Vagina (tissue), 2 donors: ENCODE measurements around the gene MYO1C.

Experiments used
- POLR2A ChIP-seq, 2 donors: fragments of 450-650 bp; IDR thresholded peaks; one replicate each; pipeline ENCODE4 v1.6.1; 2017; ENCODE audit warnings: antibody characterized with exemption in 2 of 2, mild to moderate bottlenecking in 2 of 2, moderate library complexity in 2 of 2
- POLR2AphosphoS5 ChIP-seq, 2 donors: sonication (generic); formaldehyde crosslinking; IDR thresholded peaks; one replicate each; pipeline ENCODE4 v1.9.0; 2017; ENCODE audit warnings: antibody characterized with exemption in 2 of 2, mild to moderate bottlenecking in 2 of 2, low read depth in 1 of 2; ENCODE audit not compliant: insufficient read depth in 1 of 2
- TF ChIP-seq, protein P1 (sequence below), 3 experiments: fragments of 450-650 bp in 2 of 3; fragments of 200-600 bp in 1 of 3; sonication (generic) in 1 of 3; IDR thresholded peaks; one replicate each; pipeline ENCODE4 v1.5.1; 2017 to 2019; ENCODE audit warnings: antibody characterized with exemption in 3 of 3, mild to moderate bottlenecking in 2 of 3, moderate library complexity in 2 of 3

DNA sequence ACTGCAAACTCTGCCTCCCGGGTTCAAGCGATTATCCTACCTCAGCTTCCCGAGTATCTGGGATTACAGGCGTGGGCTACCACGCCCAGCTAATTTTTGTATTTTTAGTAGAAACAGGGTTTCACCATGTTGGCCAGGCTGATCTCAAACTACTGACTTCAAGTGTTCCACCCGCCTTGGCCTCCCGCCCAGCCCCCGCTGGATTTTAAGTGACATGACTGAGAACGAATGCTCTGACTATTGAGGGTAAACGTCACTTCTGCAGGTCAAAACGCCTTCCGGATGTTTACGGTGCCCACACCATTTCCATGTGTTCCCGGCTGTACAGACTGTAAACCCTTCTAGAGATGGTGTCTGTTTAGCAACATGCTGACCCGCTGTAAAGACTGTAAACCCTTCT is 47.3 kb upstream of the MYO1C start:
- TF ChIP-seq, protein P1, sequence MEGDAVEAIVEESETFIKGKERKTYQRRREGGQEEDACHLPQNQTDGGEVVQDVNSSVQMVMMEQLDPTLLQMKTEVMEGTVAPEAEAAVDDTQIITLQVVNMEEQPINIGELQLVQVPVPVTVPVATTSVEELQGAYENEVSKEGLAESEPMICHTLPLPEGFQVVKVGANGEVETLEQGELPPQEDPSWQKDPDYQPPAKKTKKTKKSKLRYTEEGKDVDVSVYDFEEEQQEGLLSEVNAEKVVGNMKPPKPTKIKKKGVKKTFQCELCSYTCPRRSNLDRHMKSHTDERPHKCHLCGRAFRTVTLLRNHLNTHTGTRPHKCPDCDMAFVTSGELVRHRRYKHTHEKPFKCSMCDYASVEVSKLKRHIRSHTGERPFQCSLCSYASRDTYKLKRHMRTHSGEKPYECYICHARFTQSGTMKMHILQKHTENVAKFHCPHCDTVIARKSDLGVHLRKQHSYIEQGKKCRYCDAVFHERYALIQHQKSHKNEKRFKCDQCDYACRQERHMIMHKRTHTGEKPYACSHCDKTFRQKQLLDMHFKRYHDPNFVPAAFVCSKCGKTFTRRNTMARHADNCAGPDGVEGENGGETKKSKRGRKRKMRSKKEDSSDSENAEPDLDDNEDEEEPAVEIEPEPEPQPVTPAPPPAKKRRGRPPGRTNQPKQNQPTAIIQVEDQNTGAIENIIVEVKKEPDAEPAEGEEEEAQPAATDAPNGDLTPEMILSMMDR (IDR thresholded peaks at IDR 0.05), result no peak
- TF ChIP-seq POLR2A (IDR thresholded peaks at IDR 0.05), result no peak
- no peak for TF ChIP-seq POLR2AphosphoS5 (IDR thresholded peaks at IDR 0.05; ENCODE audit: insufficient read depth in 1 of 2, low read depth in 1 of 2)
